HepG2 (cell line): ENCODE data around the gene TAS1R1. TPM values are rescaled to one million over a fixed set of nuclear protein-coding genes. Genes with fewer than 3 reads are reported as not detected.

ENCODE experiments used
- ATAC-seq: fragments of 200-7000 bp; cut with Tn5 transposase; 3 replicates; pipeline ENCODE4 v1.9.1; 2020; ENCODE audit warnings: mild to moderate bottlenecking, moderate library complexity
- BruUV-seq: library from RNA; stranded (reverse); fragments of 400-500 nt; replicated peaks from 2 replicates; lab custom pipeline; 2021; lab: Mats Ljungman, UMichigan
- CTCF ChIA-PET: fragments of 300-600 bp; formaldehyde crosslinking; extraction: SDS; loops from one replicate; lab custom pipeline; 2021; ENCODE audit warnings: low total read pairs, inconsistent platforms, low intra/inter-chr PET ratio; lab: Yijun Ruan, JAX
- POLR2A ChIA-PET: fragments of 350-600 bp; sonication (Branson Sonifier 250); formaldehyde crosslinking; loops from one replicate; lab custom pipeline; 2020; ENCODE audit warnings: antibody characterized with exemption, inconsistent platforms; lab: Yijun Ruan, JAX
- DNase-seq: peaks from one replicate; pipeline ENCODE4 v3.0.0-alpha.2; 2015; ENCODE audit warnings: low spot score
- FAIRE-seq: peaks from 3 replicates; lab custom pipeline; 2011; peaks lifted over from hg19 to GRCh38; lab: Jason Lieb, UNC
- H2AFZ ChIP-seq: one replicate; pipeline ENCODE4 v1.6.1; 2011; ENCODE audit warnings: low read length, inconsistent platforms
- H3K27ac ChIP-seq: fragments of 300-600 bp; 3 replicates; pipeline ENCODE4 v1.8.0; 2011; ENCODE audit warnings: mixed run types, mild to moderate bottlenecking, mixed read lengths, low read length, inconsistent platforms; ENCODE audit not compliant: insufficient read depth; ENCODE audit errors: extremely low read length
- H3K27me3 ChIP-seq, 2 experiments: fragments of 200-600 bp in 1 of 2; 2 replicates in 1 of 2; 3 replicates in 1 of 2; pipeline versions ENCODE4 v1.6.0 to v1.8.0; 2011; ENCODE audit warnings: low read length in 2 of 2, mild to moderate bottlenecking in 2 of 2, moderate library complexity in 2 of 2, inconsistent platforms in 1 of 2; ENCODE audit not compliant: insufficient read depth in 2 of 2, control insufficient read depth in 1 of 2
- H3K36me3 ChIP-seq, 2 experiments: fragments of 200-600 bp in 1 of 2; replicated peaks in 1 of 2; 2 replicates in 1 of 2; 3 replicates in 1 of 2; pipeline versions ENCODE4 v1.5.1 to v1.8.0; 2011; ENCODE audit warnings: low read length in 2 of 2, inconsistent platforms in 1 of 2; ENCODE audit not compliant: insufficient read depth in 2 of 2, control insufficient read depth in 1 of 2
- H3K4me1 ChIP-seq: 2 replicates; pipeline ENCODE4 v1.5.1; 2012; ENCODE audit warnings: low read length, inconsistent platforms; ENCODE audit not compliant: insufficient read depth
- H3K4me2 ChIP-seq: 2 replicates; pipeline ENCODE4 v1.6.0; 2011; ENCODE audit warnings: low read depth, low read length, inconsistent platforms
- H3K4me3 ChIP-seq, 3 experiments: fragments of 200-600 bp in 1 of 3; sonication (generic), shearing (Covaris generic) in 1 of 3; replicated peaks in 1 of 3; 2 replicates each; pipeline ENCODE4 v1.5.1; 2011 to 2016; ENCODE audit warnings: low read length in 3 of 3, inconsistent platforms in 2 of 3, low read depth in 2 of 3, mild to moderate bottlenecking in 2 of 3, control low read depth in 1 of 3, mixed read lengths in 1 of 3; ENCODE audit not compliant: insufficient read depth in 1 of 3
- H3K79me2 ChIP-seq: one replicate; pipeline ENCODE4 v1.6.1; 2011; ENCODE audit warnings: low read length, inconsistent platforms; ENCODE audit not compliant: insufficient read depth
- H3K9ac ChIP-seq: 2 replicates; pipeline ENCODE4 v1.6.0; 2011; ENCODE audit warnings: mild to moderate bottlenecking, low read depth, low read length, inconsistent platforms; ENCODE audit not compliant: insufficient read depth
- H3K9me3 ChIP-seq: 2 replicates; pipeline ENCODE4 v1.5.1; 2012; ENCODE audit warnings: mild to moderate bottlenecking, low read length
- H4K20me1 ChIP-seq: 2 replicates; pipeline ENCODE4 v1.6.0; 2011; ENCODE audit warnings: inconsistent platforms, mild to moderate bottlenecking, low read length, moderate library complexity; ENCODE audit not compliant: insufficient read depth
- AGO2 ChIP-seq: fragments of 200-400 bp; formaldehyde crosslinking; optimal IDR thresholded peaks from 2 replicates; pipeline ENCODE3; 2017; ENCODE audit warnings: mild to moderate bottlenecking, low read depth, low read length, moderate library complexity
- ATF3 ChIP-seq: sonication (generic); formaldehyde crosslinking; IDR thresholded peaks from 2 replicates; pipeline ENCODE4 v1.4.0; 2020; ENCODE audit warnings: missing genetic modification reagents
- CREM ChIP-seq, 2 experiments: sonication (generic) in 1 of 2; formaldehyde crosslinking in 1 of 2; IDR thresholded peaks; 2 replicates each; pipeline versions ENCODE4 v1.4.0 to v1.6.1; 2016 to 2020; ENCODE audit warnings: antibody characterized with exemption in 1 of 2, mild to moderate bottlenecking in 1 of 2, missing genetic modification reagents in 1 of 2
- MIER2 ChIP-seq: IDR thresholded peaks from 2 replicates; pipeline ENCODE4 v1.6.1; 2016; ENCODE audit warnings: missing biosample characterization, missing genetic modification reagents
- POLR2A ChIP-seq, 2 experiments: IDR thresholded peaks; 2 replicates each; pipeline ENCODE4 v1.6.1; 2011; ENCODE audit warnings: low read depth in 2 of 2, low read length in 2 of 2, mild to moderate bottlenecking in 1 of 2, moderate library complexity in 1 of 2; ENCODE audit not compliant: insufficient read depth in 1 of 2
- SETDB1 ChIP-seq: sonication (generic); formaldehyde crosslinking; IDR thresholded peaks from 2 replicates; pipeline ENCODE4 v1.5.1; 2020; ENCODE audit warnings: missing genetic modification reagents, mild to moderate bottlenecking, borderline replicate concordance
- ZNF12 ChIP-seq: sonication (generic); formaldehyde crosslinking; IDR thresholded peaks from 2 replicates; pipeline ENCODE4 v1.5.0; 2020; ENCODE audit warnings: missing genetic modification reagents
- ZNF687 ChIP-seq: sonication (generic); formaldehyde crosslinking; IDR thresholded peaks from 2 replicates; pipeline ENCODE4 v1.5.1; 2020; ENCODE audit warnings: mild to moderate bottlenecking, missing genetic modification reagents, moderate library complexity
- WGBS: methylation state at CpG from one replicate; pipeline ENCODE4 v1.1.6; 2017; ENCODE audit warnings: low lambda C conversion rate; 5-methylcytosine and 5-hydroxymethylcytosine counted together
- in situ Hi-C: cut with HindIII; loops from 2 replicates; pipeline ENCODE4 v1.10.0; 2017; ENCODE audit warnings: low pct_unique_long_range_greater_than_20kb; ENCODE audit not compliant: extremely low pct_ligation_motif_present
- intact Hi-C: fragments of 100-400 bp; cut with micrococcal nuclease; formaldehyde crosslinking; loops from one replicate; pipeline ENCODE4 v1.10.0; 2022; ENCODE audit not compliant: unreplicated experiment
- polyA plus RNA-seq, 8 experiments: library from polyadenylated mRNA; depleted of rRNA in 3 of 8; stranded (reverse) in 7 of 8; unstranded in 1 of 8; fragments of >200 nt; fragmentation: Illumina TruSeq in 4 of 8; extraction: Trizol in 4 of 8; gene quantifications; 2 replicates each; pipeline versions ENCODE4 v1.2.1 to v1.2.3, GENCODE V29; 2011 to 2016; ENCODE audit warnings: low read depth in 4 of 8, missing spikeins in 1 of 8, mixed read lengths in 1 of 8; ENCODE audit not compliant: insufficient read depth in 1 of 8
- total RNA-seq, 5 experiments: library from RNA; depleted of rRNA; stranded (reverse); fragments of >200 nt; fragmentation: Illumina TruSeq; extraction: Trizol; gene quantifications; 2 replicates each; pipeline ENCODE4 v1.2.3, GENCODE V29; 2016; ENCODE audit warnings: low read depth in 1 of 5
- TF ChIP-seq, protein P1 (sequence below): sonication (generic); formaldehyde crosslinking; IDR thresholded peaks from 2 replicates; pipeline ENCODE4 v1.4.0; 2020; ENCODE audit warnings: mild to moderate bottlenecking, low read depth, missing genetic modification reagents

Gene TAS1R1
- total and polyA plus RNA-seq, 2 of the 13 experiments (the other 11 are each of a cell fraction or from before 2014, with no cell fraction given), result 1.4 to 1.6 TPM

DNA sequence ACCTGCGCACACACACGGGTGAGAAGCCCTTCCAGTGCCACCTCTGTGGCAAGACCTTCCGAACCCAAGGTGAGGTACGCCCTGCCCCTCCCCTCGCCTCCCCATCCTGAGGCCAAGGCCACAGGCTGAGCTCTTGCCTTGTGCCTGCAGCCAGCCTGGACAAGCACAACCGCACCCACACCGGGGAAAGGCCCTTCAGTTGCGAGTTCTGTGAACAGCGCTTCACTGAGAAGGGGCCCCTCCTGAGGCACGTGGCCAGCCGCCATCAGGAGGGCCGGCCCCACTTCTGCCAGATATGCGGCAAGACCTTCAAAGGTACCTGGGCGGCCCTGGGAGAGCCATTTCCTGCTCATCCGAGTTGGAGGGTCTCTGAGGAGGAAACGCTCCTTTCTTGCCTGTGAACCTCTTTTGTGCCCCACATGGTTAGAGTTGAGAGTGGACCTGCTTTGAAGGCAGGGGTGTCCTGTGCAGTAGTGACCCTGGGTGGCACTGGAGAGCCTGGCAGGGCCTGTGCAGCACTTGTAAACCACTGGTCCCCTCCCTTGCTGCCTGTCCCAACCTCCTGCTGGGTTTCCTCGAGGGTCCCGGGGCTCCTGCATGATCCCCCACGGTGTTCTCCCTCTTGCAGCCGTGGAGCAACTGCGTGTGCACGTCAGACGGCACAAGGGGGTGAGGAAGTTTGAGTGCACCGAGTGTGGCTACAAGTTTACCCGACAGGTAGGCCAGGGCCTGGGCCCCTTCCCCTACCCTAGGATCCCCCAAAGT, 33.2 kb downstream of the TAS1R1 start:
- POLR2A ChIA-PET, result interaction anchor here (0.9 to 2.2 kb wide), 5 partner anchors 9 to 15 kb away, joined by 3 to 8 read pairs (median 5); partner anchors contain the start of genes KLHL21 and ZBTB48
- H3K4me3 ChIP-seq, result no peak overlapping the region
- no peak overlapping the region for H3K4me2 ChIP-seq
- 95% methylated on average over 20 of the region's 25 CpGs for WGBS
- H4K20me1 ChIP-seq, result peaks cover 7% of the 10 kb centered on the region; the same call in 1 of the 2 replicates
- FAIRE-seq (no peak), DNase-seq (no peak), ATAC-seq (peak; percentile 11)
- H2AFZ ChIP-seq, result no peak overlapping the region
- H3K9ac ChIP-seq, result no peak overlapping the region
- peaks cover 2% of the 10 kb centered on the region; the same call in 1 of the 2 replicates for H3K4me1 ChIP-seq
- in situ Hi-C loops, result no loop called here
- no TSS peak for BruUV-seq
- intact Hi-C loops, result no loop called here
- CTCF ChIA-PET, result no interaction called here
- TF ChIP-seq SETDB1 (CRISPR knock-in tag) (no peak), ATF3 (CRISPR knock-in tag) (no peak), MIER2 (CRISPR knock-in tag) (no peak), CREM (IDR thresholded peaks at IDR 0.05) (no peak), CREM (CRISPR knock-in tag; IDR thresholded peaks at IDR 0.05) (no peak), ZNF12 (CRISPR knock-in tag) (no peak), POLR2A (IDR thresholded peaks at IDR 0.05; ENCODE audit: insufficient read depth in 1 of 2, low read depth in 2 of 2, low read length in 2 of 2) (peak in 1 of 2 experiments; percentile 13; a peak in 1 of 4 replicates), ZNF687 (CRISPR knock-in tag) (0 out of 2 replicates have a peak, but pooled peaks have one; percentile 5), AGO2 (peak; percentile 11)
- TF ChIP-seq, protein P1, sequence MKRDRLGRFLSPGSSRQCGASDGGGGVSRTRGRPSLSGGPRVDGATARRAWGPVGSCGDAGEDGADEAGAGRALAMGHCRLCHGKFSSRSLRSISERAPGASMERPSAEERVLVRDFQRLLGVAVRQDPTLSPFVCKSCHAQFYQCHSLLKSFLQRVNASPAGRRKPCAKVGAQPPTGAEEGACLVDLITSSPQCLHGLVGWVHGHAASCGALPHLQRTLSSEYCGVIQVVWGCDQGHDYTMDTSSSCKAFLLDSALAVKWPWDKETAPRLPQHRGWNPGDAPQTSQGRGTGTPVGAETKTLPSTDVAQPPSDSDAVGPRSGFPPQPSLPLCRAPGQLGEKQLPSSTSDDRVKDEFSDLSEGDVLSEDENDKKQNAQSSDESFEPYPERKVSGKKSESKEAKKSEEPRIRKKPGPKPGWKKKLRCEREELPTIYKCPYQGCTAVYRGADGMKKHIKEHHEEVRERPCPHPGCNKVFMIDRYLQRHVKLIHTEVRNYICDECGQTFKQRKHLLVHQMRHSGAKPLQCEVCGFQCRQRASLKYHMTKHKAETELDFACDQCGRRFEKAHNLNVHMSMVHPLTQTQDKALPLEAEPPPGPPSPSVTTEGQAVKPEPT (CRISPR knock-in tag), result no peak
- TF ChIP-seq, all 625 proteins: peak for 3
- Histone ChIP-seq H3K36me3 (peaks cover 22 to 44% of the 10 kb centered on the region in 2 experiments), H3K27ac (no peak overlapping the region), H3K79me2 (no peaks in the 10 kb centered on the region), H3K9me3 (no peaks in the 10 kb centered on the region), H3K27me3 (no peaks in the 10 kb centered on the region)
